Heart left ventricle (tissue), 13 donors: ENCODE data around the gene IFNGR2.

ENCODE experiments used
- CTCF ChIP-seq, 12 donors: fragments of 200-600 bp; sonication (generic) in 4 of 12; IDR thresholded peaks; one replicate each; pipeline versions ENCODE4 v1.5.0 to v1.8.0; 2018 to 2022; ENCODE audit warnings: antibody characterized with exemption in 12 of 12, mild to moderate bottlenecking in 5 of 12
- POLR2A ChIP-seq, 2 donors: fragments of 450-650 bp; IDR thresholded peaks; one replicate each; pipeline ENCODE4 v1.6.1; 2017; ENCODE audit warnings: antibody characterized with exemption in 2 of 2, mild to moderate bottlenecking in 2 of 2, moderate library complexity in 2 of 2
- donor health status: ischemic (EF 13 %, LVEDD 7.1; RV severe dilation, severe dysfunction).
- donor health status: DM: no; HTN: yes; CAD: no.
- donor health status: DM: no; HTN: no; CAD: no.
- donor health status: ischemic (EF 25% LVEDD 6.9; RV normal size, moderate dysfunction).
- donor health status: ischemic (EF 25% LVEDD 5.7; RV mildly dilated, moderate dysfunction).
- donor health status: ischemic (EF 35%, LVEDD 5.7; RV mildly dilated, moderate dysfunction).
- donor health status: nonischemic (EF 11% LVEDD 7.7; RV severe dilation, severe dysfunction).
- donor health status: DM: yes; HTN: yes; CAD: no.
- donor health status: PGD.
- donor health status: ischemic (EF 29% LVEDD 5.4; RV normal size, mild dysfunction).
- donor health status: nonischemic (EF 23%, LVEDD 6.1; RV moderate dilation, normal function).

DNA sequence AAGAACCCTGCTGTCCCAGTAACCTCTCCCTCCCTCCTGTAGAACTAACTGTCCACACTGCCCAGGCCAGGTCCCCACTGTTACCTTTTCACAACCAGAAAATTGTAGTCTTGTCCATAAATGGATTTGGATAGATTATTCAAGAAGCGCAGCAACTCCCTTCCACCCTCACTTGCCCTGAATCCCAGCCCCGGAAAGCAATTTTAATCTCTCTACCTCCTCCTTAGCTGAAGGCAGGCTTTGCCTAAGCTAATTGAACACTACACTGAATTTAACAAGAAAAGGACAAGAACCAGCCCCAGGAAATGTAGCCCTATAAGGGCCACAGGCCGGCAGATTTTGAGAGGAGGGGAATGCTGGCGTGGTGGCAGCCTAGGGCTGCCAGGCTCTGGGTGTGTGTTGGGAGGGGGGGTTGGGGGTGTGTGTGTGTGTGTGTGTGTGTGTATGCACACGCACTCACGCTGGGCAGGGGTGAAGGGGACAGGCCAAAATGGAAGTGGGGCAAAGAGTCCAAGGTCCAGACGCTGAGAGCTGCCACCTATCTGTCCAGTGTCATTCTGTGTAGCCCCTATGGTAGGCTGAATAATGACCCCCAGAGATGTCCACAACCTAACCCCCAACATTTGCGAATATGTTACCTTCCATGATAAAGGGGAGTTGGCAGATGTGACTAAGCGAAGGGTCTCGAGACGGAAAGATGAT, 10.8 kb upstream of the IFNGR2 start:
- no peak for TF ChIP-seq CTCF (IDR thresholded peaks at IDR 0.05)
- no peak for TF ChIP-seq POLR2A (IDR thresholded peaks at IDR 0.05)
